Muscle of back (tissue), 13 donors: ENCODE measurements around the gene SCGB1D2. TPM values are rescaled to one million over a fixed set of nuclear protein-coding genes. Genes with fewer than 3 reads are reported as not detected.
"Not testable (repeated sequence)": the region's sequence is repeated elsewhere in the genome, so short reads cannot be mapped to it uniquely, and the experiment has no call there.

Experiments
- DNase-seq, 3 donors: peaks; one replicate each; pipeline versions ENCODE4 v3.0.0 to v3.0.0-alpha.2; 2013
- long read RNA-seq, 9 donors: transcript quantifications; one replicate each; lab custom pipeline, GENCODE V29; 2026
- polyA plus RNA-seq, 10 donors: library from polyadenylated mRNA; unstranded; fragments of 120-200 nt; gene quantifications; one replicate each; pipeline ENCODE4 v1.2.1, GENCODE V29; 2013; ENCODE audit not compliant: insufficient read length in 10 of 10

Gene SCGB1D2, protein sequence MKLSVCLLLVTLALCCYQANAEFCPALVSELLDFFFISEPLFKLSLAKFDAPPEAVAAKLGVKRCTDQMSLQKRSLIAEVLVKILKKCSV
- not detected for polyA plus RNA-seq
- long read RNA-seq, donor 1, result 0 reads
- long read RNA-seq, donor 2, result 0 reads
- long read RNA-seq, donor 3, result 0 reads
- long read RNA-seq, donor 4, result 0 reads
- long read RNA-seq, donor 5, result 0 reads
- long read RNA-seq, donor 6, result 0 reads
- long read RNA-seq, donor 7, result 0 reads
- long read RNA-seq, donor 8, result 0 reads
- long read RNA-seq, donor 9, result 0 reads

DNA sequence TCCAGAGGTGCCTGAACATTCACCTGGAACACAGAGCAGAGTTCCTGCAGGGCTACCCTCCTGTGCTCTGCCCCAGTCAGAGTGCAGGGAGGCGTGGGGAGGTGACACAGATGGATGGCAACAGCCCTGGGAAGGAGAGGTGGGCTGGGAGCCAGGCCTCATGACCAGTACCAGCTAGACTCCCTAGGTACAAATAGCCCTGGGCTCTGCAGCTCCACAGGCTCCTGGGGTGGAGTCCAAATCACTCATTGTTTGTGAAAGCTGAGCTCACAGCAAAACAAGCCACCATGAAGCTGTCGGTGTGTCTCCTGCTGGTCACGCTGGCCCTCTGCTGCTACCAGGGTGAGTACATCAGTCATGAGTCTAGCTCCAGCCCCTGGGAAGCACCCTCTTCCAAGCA is at the start of gene SCGB1D2:
Gene SCGB1D2, plus strand, starts transcription at position 219 of the 400 bp plus-strand sequence. Its CDS starts 69 bp downstream, at position 288.
- DNase-seq, result no peak

DNA sequence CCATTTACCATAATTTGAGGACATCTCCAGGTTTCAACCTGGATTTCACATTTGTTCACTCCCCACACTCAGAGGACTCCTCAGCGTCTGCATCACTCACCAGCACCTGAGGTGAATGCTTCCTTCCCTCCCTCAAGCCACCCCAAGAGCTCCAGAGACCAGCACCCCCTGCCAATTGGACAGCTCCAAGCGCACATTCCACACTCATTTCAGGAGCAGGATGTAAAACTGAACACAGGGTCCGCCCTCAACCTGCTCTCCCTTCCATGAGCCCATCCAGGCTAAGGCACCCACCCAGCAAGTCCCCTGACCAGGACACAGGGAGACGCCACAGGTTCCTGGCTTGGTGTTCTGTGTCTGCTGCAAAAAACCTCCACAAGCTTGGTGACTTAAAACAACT is 48.1 kb upstream of the SCGB1D2 start:
- no peak for DNase-seq

DNA sequence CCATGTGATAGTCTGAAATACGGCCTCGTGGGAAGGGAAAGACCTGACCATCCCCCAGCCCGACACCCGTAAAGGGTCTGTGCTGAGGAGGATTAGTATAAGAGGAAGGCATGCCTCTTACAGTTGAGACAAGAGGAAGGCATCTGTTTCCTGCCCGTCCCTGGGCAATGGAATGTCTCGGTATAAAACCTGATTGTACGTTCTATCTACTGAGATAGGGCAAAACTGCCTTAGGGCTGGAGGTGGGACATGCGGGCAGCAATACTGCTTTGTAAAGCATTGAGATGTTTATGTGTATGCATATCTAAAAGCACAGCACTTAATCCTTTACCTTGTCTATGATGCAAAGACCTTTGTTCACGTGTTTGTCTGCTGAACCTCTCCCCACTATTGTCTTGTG is 47.0 kb upstream of the SCGB1D2 start:
- DNase-seq, result not testable (repeated sequence)

DNA sequence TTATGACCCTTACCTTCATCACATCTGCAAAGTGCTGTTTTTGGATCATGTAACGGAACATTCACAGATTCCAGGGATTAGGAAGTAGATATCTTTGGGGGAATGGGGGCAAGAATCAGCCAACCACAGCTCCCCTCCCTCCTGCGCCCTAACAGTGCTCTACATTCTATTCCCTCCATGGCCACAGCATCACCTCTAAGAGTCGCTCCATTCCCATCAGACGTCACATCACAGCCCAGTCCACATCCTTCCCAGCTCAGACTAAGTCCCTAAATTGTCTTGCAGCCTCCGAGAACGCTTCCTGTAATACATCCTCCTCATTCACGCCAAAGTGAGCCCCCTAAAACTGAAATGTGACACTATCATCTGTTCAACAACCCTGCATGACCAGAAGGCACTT is 46.1 kb upstream of the SCGB1D2 start:
- DNase-seq, result no peak

DNA sequence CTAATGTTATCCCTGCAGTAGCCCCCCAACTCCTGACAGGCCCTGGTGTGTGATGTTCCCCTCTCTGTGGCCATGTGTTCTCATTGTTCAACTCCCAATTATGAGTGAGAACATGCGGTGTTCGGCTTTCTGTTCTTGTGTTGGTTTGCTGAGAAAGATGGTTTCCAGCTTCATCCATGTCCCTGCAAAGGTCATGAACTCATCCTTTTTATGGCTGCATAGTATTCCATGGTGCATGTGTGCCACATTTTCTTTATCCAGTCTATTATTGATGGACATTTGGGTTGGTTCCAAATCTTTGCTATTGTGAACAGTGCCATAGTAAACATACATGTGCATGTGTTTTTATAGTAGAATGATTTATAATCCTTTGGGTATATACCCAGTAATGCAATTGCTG is 44.6 kb upstream of the SCGB1D2 start:
- DNase-seq, result not testable (repeated sequence)

DNA sequence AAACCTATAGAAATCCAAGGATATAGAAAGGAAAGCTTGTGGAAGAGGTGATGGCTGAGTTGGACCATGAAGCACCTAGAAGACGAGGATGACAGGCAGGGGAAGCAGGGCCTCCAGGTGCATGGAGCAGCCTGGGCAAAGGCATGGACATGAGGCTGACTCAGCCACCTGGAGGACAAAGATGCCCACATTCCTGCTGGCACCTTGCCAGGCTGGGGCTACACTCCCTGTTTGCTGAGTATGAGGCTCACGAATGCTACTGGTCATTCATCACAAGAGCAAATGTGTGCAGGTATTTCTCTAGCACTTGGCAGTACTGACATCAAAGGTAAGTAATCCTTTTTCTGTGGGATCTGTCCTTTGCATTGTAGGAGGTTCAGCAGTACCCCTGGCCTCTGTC is 40.7 kb upstream of the SCGB1D2 start:
- no peak for DNase-seq

DNA sequence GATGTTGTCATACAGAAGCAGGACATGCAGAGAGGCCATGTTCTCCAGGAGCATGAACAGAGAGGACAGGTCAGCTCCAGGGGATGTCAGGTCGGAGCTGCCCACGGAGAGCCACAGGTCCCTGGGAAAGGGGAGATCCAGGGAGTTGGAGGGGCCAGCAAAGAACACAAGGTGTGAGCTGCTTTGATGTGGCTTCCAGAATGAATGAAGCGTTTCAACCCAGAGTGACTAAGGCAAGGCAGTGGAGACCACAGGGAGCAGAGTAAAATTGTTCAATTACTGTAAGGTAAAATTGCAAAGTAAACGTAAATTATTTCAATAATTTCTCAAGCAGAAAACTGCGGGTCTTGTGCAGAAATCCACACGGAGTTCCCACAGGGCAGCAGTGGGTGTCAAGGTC is 39.1 kb upstream of the SCGB1D2 start:
- no peak for DNase-seq

DNA sequence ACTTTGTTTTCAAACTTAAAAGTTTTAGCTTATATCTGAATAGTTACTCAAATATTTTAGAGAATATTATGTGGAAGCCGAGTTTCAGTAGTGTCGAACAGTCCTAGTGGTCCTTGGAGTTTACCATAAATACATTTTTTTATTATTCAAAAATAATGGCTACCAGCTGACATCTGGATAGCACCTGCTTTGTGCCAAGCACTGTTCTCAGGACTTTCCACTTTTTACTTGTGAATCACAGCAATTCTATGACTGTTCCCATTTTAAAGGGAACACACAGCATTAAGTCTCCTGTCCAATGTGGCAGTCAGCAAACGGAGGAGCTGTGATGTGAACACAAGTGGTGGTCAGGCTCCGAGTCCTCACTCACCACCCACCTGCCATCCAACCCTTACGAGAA is 37.6 kb upstream of the SCGB1D2 start:
- DNase-seq, result no peak

DNA sequence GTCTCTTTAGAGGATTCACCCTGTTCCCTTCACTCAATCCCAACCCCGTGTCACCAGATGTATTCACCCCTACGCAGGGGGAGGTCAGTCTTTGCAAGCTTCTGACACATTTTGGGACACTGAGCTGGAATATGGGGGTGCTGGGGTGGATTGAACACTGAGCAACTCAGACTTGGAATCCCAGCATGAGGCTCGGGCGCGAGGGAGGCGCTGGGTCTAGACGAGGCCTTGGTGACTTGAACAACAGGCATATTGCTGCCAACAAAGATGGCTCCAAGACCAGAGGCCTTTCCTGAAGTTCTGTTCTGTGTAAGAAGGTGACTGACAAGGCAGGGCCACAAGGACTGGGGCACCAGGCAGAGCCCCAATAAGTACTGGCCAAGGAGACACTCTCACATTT is 36.6 kb upstream of the SCGB1D2 start:
- DNase-seq, result no peak

DNA sequence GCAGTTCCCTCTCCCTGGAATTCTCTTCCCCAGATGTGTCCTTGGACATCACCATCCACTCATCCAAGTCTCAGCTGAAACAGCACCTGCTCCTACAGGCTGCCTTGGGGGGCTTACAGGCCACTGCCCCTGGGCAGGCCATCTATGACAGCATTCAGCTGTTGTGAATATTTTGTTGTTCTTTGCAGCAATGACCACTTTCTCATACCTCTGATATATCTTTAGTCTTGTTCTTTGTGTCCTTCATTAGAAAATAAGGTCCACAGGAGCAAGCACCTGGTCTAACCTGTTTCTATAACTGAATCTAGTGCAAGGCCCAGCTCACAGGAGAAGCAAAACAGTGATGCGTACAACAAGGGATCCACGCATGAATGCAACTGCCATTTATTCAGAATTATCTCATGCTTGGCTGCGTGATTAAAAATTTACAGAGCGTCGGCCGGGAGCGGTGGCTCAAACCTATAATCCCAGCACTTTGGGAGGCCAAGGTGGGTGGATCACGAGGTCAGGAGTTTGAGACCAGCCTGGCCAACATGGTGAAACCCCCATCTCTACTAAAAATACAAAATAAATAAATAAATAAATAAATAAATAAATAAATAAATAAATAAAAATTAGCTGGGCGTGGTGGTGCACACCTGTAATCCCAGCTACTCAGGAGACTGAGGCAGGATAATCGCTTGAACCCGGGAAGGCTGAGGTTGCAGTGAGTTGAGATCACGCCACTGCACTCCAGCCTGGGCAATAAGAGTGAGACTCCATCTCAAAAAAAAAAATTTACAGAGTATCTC is 35.6 kb upstream of the SCGB1D2 start:
- not testable (repeated sequence) for DNase-seq

DNA sequence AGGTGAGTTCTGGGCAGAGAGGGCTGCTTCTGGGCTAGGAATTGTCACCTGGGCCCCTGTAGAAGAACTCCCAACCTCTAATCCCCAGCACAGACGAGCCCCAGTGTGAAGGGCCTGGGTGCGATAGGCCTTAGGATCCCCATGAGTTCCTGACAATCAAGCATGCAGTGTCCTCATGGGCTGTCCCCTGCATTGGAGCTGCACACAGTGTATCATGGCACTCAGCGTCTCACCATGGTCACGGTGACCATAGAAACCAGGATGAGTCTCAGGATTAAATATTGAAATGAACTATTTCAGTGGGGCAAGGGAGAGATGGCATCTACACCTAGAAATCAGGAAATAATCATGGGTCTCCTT is 33.3 kb upstream of the SCGB1D2 start:
- DNase-seq, result no peak

DNA sequence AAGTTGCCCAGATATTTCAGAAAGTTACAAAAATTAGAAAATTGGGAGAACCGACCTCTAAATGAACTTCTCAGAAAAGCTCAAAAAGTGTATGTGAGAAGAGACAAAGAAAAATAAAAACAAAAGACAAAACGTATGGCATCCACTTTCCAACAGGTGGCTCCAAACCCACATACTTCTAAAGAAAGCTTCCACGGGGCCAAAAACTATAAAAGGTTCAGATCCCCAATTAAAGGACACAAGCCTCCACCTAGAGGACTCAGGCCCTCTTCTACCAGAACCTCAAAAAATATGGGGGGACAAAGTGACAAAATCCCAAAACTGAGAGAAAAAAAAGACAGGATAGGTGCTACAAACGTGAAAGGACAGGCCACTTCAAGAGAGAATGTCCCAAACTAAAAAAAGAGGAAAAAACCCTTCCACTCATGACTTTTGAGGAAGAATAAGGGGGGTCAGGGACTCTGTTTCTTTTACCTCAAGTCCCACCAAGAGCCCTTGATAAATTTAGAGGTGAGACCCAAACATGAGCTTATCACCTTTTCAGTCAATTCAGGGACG is 24.8 kb upstream of the SCGB1D2 start:
- DNase-seq, result no peak

DNA sequence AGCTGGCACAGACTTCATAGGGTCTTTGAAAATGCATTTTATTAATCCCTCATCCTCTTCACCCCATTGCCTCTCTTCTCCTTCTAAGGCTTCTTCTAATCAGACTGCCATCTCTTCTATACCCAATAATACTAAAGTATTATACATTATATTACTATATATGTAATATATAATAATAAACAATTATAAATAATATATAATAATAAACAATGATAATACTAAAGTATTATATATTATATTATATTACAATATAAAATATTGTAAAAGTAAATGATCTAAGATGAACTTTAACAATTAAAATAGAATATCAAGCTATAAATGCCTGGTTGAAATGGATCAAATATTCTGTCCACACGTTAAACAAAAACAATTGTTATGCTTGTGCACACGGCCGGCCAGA is 20.5 kb upstream of the SCGB1D2 start:
- DNase-seq, result no peak

DNA sequence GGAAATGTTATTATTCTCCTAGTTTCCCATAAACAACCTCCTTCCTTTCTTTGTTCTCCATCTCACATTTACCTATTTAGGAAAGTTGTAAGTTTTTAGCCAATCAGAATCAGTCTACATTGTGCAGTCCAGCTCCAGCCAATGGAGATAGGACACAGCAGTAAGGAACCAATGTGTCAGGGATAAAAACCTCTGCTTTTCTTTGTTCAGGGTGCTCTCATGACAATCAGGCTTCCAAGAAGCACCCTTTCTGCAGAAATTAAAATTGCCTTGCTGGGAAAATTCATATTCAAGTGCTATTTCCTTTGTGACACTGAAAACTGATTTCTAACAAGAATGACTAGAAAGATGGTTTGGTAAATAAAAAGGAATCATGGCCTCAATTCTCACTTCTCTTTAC is 18.9 kb upstream of the SCGB1D2 start:
- no peak for DNase-seq

DNA sequence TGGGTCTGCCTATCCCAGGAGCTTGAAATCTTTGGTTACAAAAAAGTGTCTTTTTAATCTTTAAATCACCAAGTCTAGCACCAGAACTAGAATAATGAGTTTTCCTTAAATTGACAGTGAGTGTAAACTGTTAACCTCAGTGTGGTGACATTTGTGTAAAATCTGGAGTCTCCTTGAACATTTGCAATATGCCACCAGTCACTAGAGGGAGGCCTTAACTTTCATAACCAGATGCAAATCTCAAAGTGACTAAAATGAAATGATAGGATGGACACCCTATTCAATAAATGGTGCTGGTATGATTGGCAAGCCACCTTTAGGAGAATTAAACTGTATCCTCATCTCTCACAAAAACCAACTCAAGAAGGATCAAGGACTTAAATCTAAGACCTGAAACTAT is 8.3 kb upstream of the SCGB1D2 start:
- DNase-seq, result no peak

DNA sequence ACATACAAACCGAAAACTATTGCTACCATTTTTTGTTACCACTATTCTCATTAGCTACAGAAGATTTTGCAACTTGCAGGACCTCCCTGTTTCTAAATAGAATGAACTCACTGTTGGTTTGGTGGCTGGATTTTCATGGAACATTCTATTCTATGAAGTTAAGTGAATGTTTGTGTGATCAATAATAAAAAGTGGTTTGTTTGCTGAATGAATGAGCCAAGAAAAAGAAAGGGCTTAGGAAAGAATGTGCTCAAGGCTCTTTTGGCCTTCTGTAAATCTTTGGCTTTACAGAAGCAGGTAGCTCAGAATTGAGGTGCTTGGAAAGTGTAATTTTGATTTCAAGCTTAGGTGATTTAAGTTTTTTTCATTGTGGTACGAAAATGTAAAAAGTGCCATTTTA is 5.9 kb upstream of the SCGB1D2 start:
- DNase-seq, result no peak

DNA sequence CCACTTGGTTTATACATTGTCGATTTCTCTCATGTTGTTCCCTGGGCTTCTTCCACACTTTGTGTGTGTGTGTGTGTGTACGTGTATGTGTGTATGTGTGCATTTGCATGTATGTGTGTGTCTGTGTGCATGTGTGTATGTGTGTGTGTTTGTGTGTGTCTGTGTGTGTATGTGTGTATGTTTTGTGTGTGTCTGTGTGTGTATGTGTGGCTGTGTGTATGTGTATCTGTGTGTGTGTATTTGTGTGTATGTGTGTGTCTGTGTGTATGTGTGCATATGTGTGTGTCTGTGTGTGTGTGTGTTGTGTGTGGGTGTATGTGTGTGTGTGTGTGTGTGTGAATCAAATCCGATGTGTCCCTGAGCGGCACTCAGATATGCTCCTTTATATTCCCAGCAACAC is 4.5 kb upstream of the SCGB1D2 start:
- DNase-seq, result no peak

DNA sequence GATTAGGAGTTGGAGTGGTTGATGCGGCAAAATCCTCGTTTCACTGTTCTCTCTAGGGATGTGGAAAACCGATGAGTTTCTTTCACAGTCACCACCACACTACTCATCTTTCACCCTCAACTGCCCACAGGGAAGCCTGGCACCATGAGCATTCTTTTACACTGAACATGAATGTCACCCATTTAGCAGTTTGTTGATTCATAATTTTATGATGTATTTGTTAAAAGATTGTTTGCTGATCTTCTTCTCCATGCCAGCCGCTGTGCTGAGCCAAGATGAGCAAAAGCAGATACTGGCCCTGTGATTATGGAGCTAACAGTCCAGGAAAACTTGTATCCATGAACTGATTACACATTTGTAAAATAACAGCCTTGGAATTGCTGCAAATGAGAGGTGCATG is 3.9 kb upstream of the SCGB1D2 start:
- no peak for DNase-seq

DNA sequence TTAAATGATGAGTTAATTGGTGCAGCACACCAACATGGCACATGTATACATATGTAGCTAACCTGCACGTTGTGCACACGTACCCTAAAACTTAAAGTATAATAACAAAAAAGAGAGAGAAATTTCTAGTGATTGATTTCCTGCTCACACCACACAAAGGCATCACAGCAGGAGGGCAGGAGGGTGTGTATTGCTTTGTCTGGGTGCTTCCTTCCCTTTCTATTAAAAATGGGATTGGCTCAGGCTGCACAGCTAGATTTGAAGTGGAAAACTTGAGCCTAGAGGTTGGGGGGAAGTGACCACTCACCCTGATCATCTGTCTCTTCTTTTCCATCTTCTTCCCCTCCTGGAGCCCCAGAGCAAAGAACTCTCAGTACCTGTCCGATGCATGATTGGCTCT is 944 bp upstream of the SCGB1D2 start:
- no peak for DNase-seq

DNA sequence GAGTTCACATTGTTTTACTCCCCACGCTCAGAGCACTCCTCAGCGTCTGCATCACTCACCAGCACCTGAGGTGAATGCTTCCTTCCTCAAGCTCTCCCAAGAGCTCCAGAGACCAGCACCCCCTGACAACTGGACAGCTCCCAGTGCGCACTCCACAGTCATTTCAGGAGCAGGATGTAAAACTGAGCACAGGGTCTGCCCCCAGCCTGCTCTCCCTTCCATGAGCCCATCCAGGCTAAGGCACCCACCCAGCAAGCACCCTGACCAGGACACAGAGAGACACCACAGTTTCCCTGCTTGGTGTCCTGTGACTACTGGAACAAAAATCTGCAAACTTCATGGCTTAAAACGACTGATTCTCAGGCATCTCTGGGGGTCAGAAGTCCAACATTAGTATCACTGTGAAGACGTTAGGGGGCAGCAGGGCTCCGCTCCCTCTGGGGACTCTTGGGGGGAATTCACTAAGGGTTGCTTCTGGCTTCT is 3.3 kb downstream of the SCGB1D2 start:
- peak; percentile 1 to 32 (median 9) for DNase-seq

DNA sequence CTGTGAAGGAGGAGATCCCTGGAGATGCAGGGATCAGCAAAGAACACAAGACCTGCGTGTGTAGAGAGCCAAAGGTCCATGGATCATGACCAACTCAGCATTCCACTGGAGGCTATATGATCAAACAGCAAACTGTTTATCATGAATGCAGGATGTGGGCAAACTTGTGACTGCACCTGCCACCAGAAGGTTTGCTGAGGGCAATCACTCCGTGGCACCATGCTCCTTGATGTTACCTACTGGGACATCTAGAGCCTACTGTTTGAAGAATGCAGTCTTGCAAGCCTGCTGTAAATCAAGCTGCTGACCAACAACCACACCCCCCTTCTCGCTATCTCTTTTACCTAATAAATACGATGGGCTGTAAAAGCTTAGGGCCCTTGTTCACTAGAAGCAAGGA is 9.7 kb downstream of the SCGB1D2 start:
- DNase-seq, result no peak

DNA sequence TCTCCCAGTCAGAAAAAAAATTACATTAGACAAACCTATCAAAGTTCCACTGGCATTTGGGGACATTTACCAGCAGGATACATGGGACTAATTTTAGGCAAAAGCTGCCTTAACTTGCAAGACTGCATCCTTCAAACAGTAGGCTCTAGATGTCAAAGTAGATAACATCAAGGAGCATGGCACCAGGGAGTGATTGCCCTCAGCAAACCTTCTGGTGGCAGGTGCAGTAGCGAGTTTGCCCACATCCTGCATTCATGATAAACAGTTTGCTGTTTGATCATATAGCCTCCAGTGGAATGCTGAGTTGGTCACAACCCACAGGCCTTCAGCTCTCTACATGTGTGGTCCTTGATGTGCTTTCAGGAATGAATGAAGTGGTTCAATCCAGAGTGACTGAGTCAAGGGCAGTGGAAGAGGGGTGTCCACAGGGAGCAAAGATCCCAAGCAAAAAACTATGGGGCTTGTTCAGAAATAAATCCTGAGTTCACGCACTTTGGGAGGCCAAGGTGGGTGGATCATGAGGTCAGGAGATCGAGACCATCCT is 12.0 kb downstream of the SCGB1D2 start:
- DNase-seq, result no peak

DNA sequence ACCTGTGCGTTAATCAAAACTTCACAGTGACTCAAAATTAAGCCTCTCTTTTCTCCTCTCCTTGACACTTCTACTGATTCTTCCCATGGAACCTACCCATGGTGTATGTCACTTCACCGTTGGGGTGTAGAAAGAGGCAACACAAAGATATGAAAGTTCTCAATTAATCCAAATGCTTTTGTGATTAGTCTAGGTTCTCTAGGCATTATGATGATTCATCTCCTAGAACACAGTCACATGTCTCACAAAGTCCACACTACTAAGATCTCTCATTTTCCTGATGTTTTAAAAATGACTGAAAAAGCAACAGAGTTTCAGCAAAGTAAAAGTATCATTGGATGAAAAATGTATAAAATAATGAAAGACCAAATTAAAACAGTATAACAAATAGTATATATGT is 14.2 kb downstream of the SCGB1D2 start:
- no peak for DNase-seq
